Progenitor cell of endocrine pancreas (in vitro differentiated cells): ENCODE data around the gene DGKG. TPM values are rescaled to one million over a fixed set of nuclear protein-coding genes. Genes with fewer than 3 reads are reported as not detected.

Source experiments
- DNase-seq: peaks from one replicate; pipeline ENCODE4 v3.0.0; 2021; ENCODE audit warnings: low spot score; ENCODE audit not compliant: unreplicated experiment
- H3K27ac Mint-ChIP-seq: 2 replicates; pipeline ENCODE4 v1.8.0; 2021; ENCODE audit warnings: mild to moderate bottlenecking, moderate library complexity, mixed read lengths
- H3K27me3 Mint-ChIP-seq: 2 replicates; pipeline ENCODE4 v1.8.0; 2021; ENCODE audit warnings: mixed read lengths
- H3K36me3 Mint-ChIP-seq: 2 replicates; pipeline ENCODE4 v1.8.0; 2022; ENCODE audit warnings: mixed read lengths; ENCODE audit not compliant: insufficient read depth
- H3K4me1 Mint-ChIP-seq: 2 replicates; pipeline ENCODE4 v1.8.0; 2021; ENCODE audit warnings: low read depth, mixed read lengths
- H3K4me3 Mint-ChIP-seq: 2 replicates; pipeline ENCODE4 v1.8.0; 2021; ENCODE audit warnings: low read depth, mild to moderate bottlenecking, moderate library complexity, mixed read lengths
- H3K9me3 Mint-ChIP-seq: 2 replicates; pipeline ENCODE4 v1.8.0; 2021; ENCODE audit warnings: low read depth, mixed read lengths
- total RNA-seq: library from RNA; stranded (reverse); gene quantifications from 2 replicates; pipeline ENCODE4 v1.2.1, GENCODE V29; 2021
- TF ChIP-seq, protein P1 (sequence below): fragments of 200-600 bp; sonication (generic); IDR thresholded peaks from one replicate; pipeline ENCODE4 v1.5.0; 2021; ENCODE audit warnings: antibody characterized with exemption, mild to moderate bottlenecking; ENCODE audit not compliant: unreplicated experiment

Gene DGKG
- total RNA-seq, 1 donor from 2014 or later = 0.17 TPM

DNA sequence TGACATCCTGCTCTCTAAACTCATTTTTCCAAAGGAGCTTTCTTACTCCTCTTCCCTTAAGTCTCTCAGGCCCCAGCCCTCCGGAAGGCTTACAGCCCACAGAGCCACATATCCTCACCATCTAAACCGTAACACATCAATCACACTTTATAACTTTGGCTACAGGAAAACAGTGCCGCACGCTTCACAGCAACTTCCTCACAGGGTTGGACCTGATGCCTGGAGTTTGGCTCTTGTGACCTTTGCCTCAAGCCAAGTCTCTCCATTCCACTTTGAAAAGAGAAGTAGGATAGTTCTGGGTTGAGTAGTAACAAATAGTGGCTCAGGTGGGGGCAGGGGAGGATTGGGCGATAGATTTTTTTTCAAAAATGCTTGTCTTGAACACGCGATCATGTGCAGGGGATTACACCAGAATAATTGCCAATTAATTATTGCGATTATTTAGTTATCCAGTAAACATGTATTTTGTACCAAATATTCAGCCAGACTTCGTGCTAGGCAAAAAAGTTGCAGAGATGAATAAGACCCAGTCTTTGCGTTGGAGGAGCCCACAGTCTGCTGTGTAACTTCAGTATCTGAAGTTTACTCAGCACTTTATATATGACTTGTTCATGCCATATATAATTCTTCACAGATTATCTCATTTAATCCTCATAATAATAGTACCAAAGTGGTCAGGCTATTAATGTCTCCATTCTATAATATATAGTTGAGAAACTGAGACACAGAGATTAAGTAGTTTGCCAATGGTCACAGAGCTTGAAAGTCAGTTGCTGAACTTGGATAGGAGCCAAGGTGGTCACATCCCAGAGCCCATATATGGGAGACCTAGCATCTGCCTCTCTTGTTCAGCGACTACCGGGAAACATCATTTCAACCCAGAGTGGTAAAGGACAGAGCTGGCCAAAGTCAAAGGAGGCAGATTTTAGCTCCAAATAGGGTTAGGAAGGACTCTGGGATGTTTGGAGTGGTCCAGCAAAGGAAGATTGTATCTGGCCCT, 250.8 kb downstream of the DGKG start:
- H3K4me3 Mint-ChIP-seq = peak overlapping the region; percentile 55
- peak overlapping the region; percentile 98 for H3K27ac Mint-ChIP-seq
- peaks cover 31% of the 10 kb centered on the region for H3K4me1 Mint-ChIP-seq
- no peak for DNase-seq
- peaks cover 28% of the 10 kb centered on the region for H3K27me3 Mint-ChIP-seq
- H3K36me3 Mint-ChIP-seq = no peaks in the 10 kb centered on the region
- H3K9me3 Mint-ChIP-seq = no peaks in the 10 kb centered on the region
- TF ChIP-seq, protein P1, sequence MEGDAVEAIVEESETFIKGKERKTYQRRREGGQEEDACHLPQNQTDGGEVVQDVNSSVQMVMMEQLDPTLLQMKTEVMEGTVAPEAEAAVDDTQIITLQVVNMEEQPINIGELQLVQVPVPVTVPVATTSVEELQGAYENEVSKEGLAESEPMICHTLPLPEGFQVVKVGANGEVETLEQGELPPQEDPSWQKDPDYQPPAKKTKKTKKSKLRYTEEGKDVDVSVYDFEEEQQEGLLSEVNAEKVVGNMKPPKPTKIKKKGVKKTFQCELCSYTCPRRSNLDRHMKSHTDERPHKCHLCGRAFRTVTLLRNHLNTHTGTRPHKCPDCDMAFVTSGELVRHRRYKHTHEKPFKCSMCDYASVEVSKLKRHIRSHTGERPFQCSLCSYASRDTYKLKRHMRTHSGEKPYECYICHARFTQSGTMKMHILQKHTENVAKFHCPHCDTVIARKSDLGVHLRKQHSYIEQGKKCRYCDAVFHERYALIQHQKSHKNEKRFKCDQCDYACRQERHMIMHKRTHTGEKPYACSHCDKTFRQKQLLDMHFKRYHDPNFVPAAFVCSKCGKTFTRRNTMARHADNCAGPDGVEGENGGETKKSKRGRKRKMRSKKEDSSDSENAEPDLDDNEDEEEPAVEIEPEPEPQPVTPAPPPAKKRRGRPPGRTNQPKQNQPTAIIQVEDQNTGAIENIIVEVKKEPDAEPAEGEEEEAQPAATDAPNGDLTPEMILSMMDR = no peak

DNA sequence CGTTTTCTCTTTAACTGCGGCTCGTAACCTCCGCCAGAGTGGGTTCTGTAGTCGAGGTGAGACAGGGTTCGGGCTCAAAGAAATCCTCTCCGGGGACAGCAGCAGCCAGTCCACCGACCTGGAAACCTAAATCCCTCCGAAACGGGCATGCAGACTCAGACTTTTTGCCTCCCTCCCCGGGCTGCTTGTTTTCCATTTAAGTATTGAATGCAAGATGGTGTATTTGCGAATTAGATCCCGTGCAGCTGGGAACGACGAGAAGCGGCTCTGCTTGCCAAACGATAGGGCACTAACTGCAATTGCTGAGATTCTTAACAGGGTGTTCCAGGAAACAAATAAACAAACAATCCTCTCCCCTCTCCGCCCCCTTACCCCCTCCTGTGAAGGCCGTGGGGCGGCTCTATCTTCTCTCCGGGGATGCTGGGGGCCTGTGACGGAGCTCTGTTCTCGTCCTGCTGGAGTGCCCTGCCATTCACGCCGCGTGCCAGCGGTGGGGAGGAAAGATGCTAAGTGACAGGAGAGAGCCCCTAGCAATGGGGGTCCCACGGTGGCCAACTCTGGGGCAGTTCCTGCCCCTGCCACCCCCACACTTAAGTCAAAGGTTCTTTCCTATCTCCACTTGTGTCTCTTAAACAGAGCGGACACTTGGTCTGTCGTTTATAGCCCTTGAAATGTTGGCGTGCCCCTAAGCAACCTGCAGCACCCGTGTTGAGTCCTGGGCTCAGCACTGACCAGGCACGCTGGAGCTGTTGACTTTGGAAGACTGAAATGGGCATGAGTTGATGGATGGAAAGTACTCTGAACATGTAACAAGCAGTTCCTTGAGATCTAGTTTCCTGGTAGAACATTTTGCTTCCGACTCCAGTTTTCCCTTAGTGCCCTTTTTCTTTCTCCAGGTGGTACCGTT, 251.9 kb downstream of the DGKG start:
- H3K4me3 Mint-ChIP-seq = peak overlapping the region; percentile 81
- peaks cover 36% of the 10 kb centered on the region for H3K4me1 Mint-ChIP-seq
- TF ChIP-seq, protein P1 = no peak
- H3K9me3 Mint-ChIP-seq = no peaks in the 10 kb centered on the region
- peaks cover 2% of the 10 kb centered on the region for H3K36me3 Mint-ChIP-seq
- DNase-seq = no peak
- H3K27me3 Mint-ChIP-seq = peaks cover 21% of the 10 kb centered on the region
- peak overlapping the region; percentile 98 for H3K27ac Mint-ChIP-seq

DNA sequence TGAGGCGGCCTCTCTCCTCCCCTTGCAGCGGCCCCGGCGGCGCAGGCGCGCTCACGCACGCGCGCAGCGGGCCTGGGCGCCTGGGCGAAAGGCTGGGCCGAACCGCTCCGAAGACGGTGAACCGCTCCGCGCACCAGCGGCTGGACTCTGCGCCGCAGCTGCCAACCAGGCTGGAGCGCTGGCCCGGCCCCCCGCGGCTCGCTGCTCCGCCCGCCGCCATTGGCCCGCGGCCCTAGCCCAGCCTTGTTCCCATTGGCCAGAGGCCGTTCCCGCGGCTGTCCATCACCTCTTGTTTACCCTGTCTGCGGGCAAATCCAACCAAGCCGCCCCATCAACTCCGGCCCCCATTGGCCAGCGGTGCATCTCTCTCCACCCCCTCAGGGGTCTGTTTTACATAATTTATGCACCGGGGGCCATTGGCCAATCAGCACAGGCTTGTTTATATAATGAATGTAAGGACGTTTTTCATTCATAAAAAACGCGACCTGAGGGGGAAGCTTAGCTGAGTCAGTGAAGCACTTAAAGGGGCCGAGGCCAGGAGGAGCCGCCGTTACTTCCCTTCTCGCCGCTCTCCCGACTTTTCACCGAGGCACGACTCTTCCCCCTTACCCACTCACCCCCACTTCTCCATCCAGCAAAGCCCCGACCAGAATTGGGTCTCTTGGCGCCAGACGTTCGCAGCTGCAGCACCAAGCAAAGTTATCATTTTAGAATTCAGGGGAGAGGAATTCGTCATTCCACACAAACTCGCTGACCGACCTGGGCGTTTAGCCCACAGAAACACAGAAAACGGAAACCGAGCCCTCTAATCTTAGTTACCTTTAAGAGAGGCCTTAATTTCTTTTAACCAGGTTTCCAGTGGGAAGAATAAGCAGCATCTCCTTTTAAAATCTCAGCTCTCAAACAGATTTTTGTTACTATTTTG, 252.8 kb downstream of the DGKG start, which contains the start of gene ETV5:
ETV5 (minus strand) TSS at position 149 of the 925 bp plus-strand sequence. CDS start 3,221 bp downstream, outside the sequence.
- Mint-ChIP-seq H3K27me3 (peaks cover 16% of the 10 kb centered on the region), H3K4me3 (peak within 1 kb of the TSS; percentile 81), H3K4me1 (peaks cover 38% of the 10 kb centered on the region), H3K9me3 (no peaks in the 10 kb centered on the region), H3K36me3 (peaks cover 2% of the 10 kb centered on the region), H3K27ac (peak within 1 kb of the TSS; percentile 98)
- TF ChIP-seq, protein P1 = no peak
- peak; percentile 98 for DNase-seq

DNA sequence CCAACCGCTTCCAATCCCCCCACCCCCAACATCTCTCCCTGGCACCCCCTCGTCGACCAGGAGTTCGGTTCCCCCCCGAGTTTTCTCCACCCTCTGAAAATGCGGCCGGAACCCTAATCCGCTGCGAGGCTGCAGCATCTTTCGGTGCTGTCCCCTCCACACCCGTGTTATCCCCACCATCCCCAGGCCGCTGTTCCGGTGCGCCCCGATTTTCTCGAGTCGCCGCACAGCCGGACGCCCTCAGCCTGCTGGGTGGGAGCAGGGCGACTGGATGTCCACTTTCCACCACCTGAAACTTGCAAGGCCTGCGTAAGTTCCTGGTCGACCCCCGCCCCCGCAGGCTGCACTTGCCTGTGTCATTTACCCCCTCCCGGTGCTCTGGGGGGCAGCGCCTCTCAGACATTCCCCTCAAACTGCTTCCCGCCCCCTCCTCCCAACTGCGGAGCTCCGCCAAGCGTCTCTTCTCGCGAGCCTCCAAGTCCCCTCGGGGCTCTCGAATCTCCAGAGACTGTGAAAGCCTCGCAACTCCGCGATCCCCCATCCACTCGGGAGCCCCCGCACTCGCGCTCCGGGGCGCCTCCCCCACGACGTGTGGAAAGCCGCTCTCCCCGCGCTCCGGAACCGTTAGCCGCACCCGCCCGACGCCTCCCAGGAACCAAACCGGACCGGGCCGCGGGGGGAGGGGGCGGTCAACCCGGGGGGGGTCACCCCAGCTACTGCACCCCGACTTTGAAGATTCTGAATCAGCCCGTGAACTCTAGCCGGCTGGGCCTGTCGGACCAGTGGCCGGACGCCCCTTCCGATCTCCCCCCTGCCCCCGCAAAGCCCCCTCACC, 253.7 kb downstream of the DGKG start:
- TF ChIP-seq, protein P1 = no peak
- peak overlapping the region; percentile 98 for H3K27ac Mint-ChIP-seq
- H3K4me3 Mint-ChIP-seq = peak overlapping the region; percentile 81
- peaks cover 47% of the 10 kb centered on the region for H3K4me1 Mint-ChIP-seq
- peaks cover 3% of the 10 kb centered on the region for H3K36me3 Mint-ChIP-seq
- peaks cover 15% of the 10 kb centered on the region for H3K27me3 Mint-ChIP-seq
- DNase-seq = peak; percentile 45
- H3K9me3 Mint-ChIP-seq = no peaks in the 10 kb centered on the region
